Limb (tissue), 2 donors: ENCODE data around the gene TMEM131.

ENCODE experiments used
- DNase-seq, 2 donors: peaks; one replicate each; pipeline ENCODE4 v3.0.0-alpha.2; 2016; ENCODE audit errors: extremely low spot score in 2 of 2

TMEM131 gene

GRCh38 chr2:97765933-97766332 is 229.8 kb downstream of the TMEM131 start:
- DNase-seq = no peak

GRCh38 chr2:97764559-97765263 is 231.0 kb downstream of the TMEM131 start:
- no peak for DNase-seq

- DNase-seq = no peak
These were observed 232.4 kb downstream of the TMEM131 start for GRCh38 chr2:97763176-97763845.

GRCh38 chr2:97761192-97761591 is 234.6 kb downstream of the TMEM131 start:
- DNase-seq = no peak

- no peak for DNase-seq
These were observed 235.2 kb downstream of the TMEM131 start for GRCh38 chr2:97760480-97761049.

- no peak for DNase-seq
These were observed 235.9 kb downstream of the TMEM131 start for GRCh38 chr2:97759727-97760407.

GRCh38 chr2:97758131-97758705 is 237.5 kb downstream of the TMEM131 start:
- no peak for DNase-seq

- DNase-seq = no peak
These were observed 238.7 kb downstream of the TMEM131 start for GRCh38 chr2:97757062-97757461.

- no peak for DNase-seq
These were observed 240.3 kb downstream of the TMEM131 start for GRCh38 chr2:97755491-97755890.

GRCh38 chr2:97754690-97755346 is 240.9 kb downstream of the TMEM131 start:
- no peak for DNase-seq

- no peak for DNase-seq
These were observed 243.1 kb downstream of the TMEM131 start for GRCh38 chr2:97752342-97753334.

GRCh38 chr2:97751752-97752151 is 244.0 kb downstream of the TMEM131 start:
- no peak for DNase-seq

GRCh38 chr2:97750017-97750416 is 245.7 kb downstream of the TMEM131 start:
- DNase-seq = no peak

GRCh38 chr2:97749581-97749980 is 246.2 kb downstream of the TMEM131 start:
- no peak for DNase-seq

GRCh38 chr2:97747716-97748115 is 248.0 kb downstream of the TMEM131 start:
- DNase-seq = no peak

GRCh38 chr2:97747285-97747684 is 248.5 kb downstream of the TMEM131 start:
- DNase-seq = no peak

GRCh38 chr2:97745474-97746174 is 250.1 kb downstream of the TMEM131 start:
- no peak for DNase-seq

- DNase-seq = no peak
These were observed 251.8 kb downstream of the TMEM131 start for GRCh38 chr2:97743913-97744312.

- DNase-seq = no peak
These were observed 253.3 kb downstream of the TMEM131 start for GRCh38 chr2:97742381-97742847.
